ENCODE measurements around the gene DBH.

DNA sequence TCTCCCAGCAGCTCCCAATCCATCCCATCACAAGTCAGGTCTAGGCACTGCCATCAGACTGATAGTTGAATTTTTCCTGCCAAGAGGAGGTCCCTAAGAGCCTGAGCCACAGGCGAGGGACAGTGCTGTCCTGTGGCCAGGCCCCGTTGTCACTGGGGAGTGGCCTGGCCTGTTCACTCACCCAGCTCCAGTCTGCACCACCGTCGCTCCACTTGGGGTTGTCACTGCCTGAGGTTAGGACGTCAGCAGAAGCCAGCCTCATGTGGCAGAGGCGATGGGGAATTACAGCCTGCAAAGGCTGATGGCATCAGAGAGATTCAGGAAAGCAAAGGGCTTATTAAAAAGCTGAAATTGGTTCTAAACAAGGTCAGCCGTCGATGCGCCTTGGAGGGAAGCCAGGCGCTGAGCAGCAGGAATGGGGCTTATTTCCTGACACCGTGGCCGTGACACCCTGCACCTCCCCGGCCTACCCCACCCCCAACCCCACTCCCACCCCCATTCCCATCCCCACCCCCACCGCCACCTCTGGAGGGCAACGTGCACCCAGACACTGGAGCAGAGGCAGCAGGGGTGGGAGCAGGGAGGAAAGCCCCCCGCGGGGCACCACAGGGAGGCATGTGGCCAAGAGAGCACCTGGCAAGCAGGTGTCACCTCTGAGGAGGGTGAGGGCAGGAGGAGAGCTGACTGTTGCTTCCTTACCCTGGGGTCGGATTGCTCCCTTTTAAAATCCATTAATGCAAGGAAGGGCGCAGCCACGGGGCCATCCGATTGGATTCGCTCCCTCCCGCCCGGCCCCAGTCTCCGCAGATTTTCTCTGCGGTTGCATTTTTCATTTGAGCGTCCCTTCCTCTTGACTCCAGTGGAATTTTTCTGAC lies 3.1 kb upstream of the DBH start:
- TF ChIP-seq, protein P1, sequence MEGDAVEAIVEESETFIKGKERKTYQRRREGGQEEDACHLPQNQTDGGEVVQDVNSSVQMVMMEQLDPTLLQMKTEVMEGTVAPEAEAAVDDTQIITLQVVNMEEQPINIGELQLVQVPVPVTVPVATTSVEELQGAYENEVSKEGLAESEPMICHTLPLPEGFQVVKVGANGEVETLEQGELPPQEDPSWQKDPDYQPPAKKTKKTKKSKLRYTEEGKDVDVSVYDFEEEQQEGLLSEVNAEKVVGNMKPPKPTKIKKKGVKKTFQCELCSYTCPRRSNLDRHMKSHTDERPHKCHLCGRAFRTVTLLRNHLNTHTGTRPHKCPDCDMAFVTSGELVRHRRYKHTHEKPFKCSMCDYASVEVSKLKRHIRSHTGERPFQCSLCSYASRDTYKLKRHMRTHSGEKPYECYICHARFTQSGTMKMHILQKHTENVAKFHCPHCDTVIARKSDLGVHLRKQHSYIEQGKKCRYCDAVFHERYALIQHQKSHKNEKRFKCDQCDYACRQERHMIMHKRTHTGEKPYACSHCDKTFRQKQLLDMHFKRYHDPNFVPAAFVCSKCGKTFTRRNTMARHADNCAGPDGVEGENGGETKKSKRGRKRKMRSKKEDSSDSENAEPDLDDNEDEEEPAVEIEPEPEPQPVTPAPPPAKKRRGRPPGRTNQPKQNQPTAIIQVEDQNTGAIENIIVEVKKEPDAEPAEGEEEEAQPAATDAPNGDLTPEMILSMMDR (IDR thresholded peaks at IDR 0.05; ENCODE audit: borderline replicate concordance, extremely low read depth, low read length, poor library complexity, severe bottlenecking) = no peak
- no peak for TF ChIP-seq EZH2 (IDR thresholded peaks at IDR 0.05; ENCODE audit: borderline replicate concordance, low read depth, low read length, severe bottlenecking)

All from DND-41 (cell line).